ENCODE measurements around the gene ABCG1.

- no peak for TF ChIP-seq CTCF (IDR thresholded peaks at IDR 0.05)
- no peak for TF ChIP-seq EZH2phosphoT487 (IDR thresholded peaks at IDR 0.05)
- TF ChIP-seq EZH2 (IDR thresholded peaks at IDR 0.05), result no peak
These were observed 113.8 kb downstream of the ABCG1 start for GRCh38 chr21:42332557-42333317.
